Epithelial cell of esophagus (primary cell): ENCODE results near the gene MYCBP2.
"Not testable (repeated sequence)": the region's sequence is repeated elsewhere in the genome, so short reads cannot be mapped to it uniquely, and the experiment has no call there.

Experiments used
- DNase-seq: peaks from one replicate; pipeline ENCODE4 v3.0.0; 2010; ENCODE audit warnings: low read depth
- H3K4me3 ChIP-seq: 2 replicates; pipeline ENCODE4 v1.5.1; 2011; ENCODE audit warnings: mild to moderate bottlenecking, low read length, control low read depth
- CTCF ChIP-seq: IDR thresholded peaks from 2 replicates; pipeline ENCODE4 v1.5.1; 2011; ENCODE audit warnings: low read depth, mild to moderate bottlenecking, low read length, control low read depth, inconsistent platforms; ENCODE audit not compliant: insufficient read depth; ENCODE audit errors: missing control alignments

Gene MYCBP2

GRCh38 chr13:77009011-77009410 is 317.9 kb downstream of the MYCBP2 start:
- no peak overlapping the region for H3K4me3 ChIP-seq
- TF ChIP-seq CTCF: no peak
- DNase-seq: no peak

- H3K4me3 ChIP-seq, DNase-seq: not testable (repeated sequence)
Observed at GRCh38 chr13:77008337-77008736, 318.6 kb downstream of the MYCBP2 start.

GRCh38 chr13:77002590-77003190 is 324.2 kb downstream of the MYCBP2 start:
- no peak overlapping the region for H3K4me3 ChIP-seq
- peak; percentile 50 for DNase-seq
- peak; percentile 76 for TF ChIP-seq CTCF

GRCh38 chr13:77001963-77002587 is 324.8 kb downstream of the MYCBP2 start:
- no peak for TF ChIP-seq CTCF

GRCh38 chr13:77001540-77001939 is 325.4 kb downstream of the MYCBP2 start:
- DNase-seq: no peak
- TF ChIP-seq CTCF: no peak
- H3K4me3 ChIP-seq: no peak overlapping the region

More at GRCh38 chr13:77001963-77002587, 324.8 kb downstream of the MYCBP2 start:
- DNase-seq: no peak
- H3K4me3 ChIP-seq: no peak overlapping the region

GRCh38 chr13:77000475-77000874 is 326.4 kb downstream of the MYCBP2 start:
- DNase-seq: no peak
- no peak overlapping the region for H3K4me3 ChIP-seq
- no peak for TF ChIP-seq CTCF
